Spinal cord (tissue), 10 donors: ENCODE results near the gene GNA12. TPM values are rescaled to one million over a fixed set of nuclear protein-coding genes. Genes with fewer than 3 reads are reported as not detected.

ENCODE experiments used
- DNase-seq, 6 donors: peaks; one replicate each; pipeline versions ENCODE4 v3.0.0 to v3.0.0-alpha.2; 2013 to 2015; ENCODE audit warnings: low spot score in 6 of 6, low read depth in 4 of 6
- H3K27ac ChIP-seq: one replicate; pipeline ENCODE4 v1.5.1; 2013; ENCODE audit warnings: low read depth, low read length, control low read depth
- H3K27me3 ChIP-seq: one replicate; pipeline ENCODE4 v1.6.1; 2013; ENCODE audit warnings: low read length; ENCODE audit not compliant: control insufficient read depth, insufficient read depth
- H3K36me3 ChIP-seq: one replicate; pipeline ENCODE4 v1.6.1; 2013; ENCODE audit warnings: low read length; ENCODE audit not compliant: control insufficient read depth, insufficient read depth
- H3K4me1 ChIP-seq: one replicate; pipeline ENCODE4 v1.6.1; 2013; ENCODE audit warnings: low read length; ENCODE audit not compliant: control insufficient read depth, insufficient read depth
- H3K4me3 ChIP-seq: one replicate; pipeline ENCODE4 v1.5.1; 2013; ENCODE audit warnings: low read depth, low read length, control low read depth
- H3K9me3 ChIP-seq: one replicate; pipeline ENCODE4 v1.6.1; 2013; ENCODE audit warnings: low read length; ENCODE audit not compliant: control insufficient read depth, insufficient read depth
- WGBS: methylation state at CpG from one replicate; pipeline ENCODE4 v1.1.5; 2013; ENCODE audit warnings: missing lambda C conversion rate; ENCODE audit not compliant: insufficient coverage; 5-methylcytosine and 5-hydroxymethylcytosine counted together
- polyA plus RNA-seq, 2 donors: library from polyadenylated mRNA; unstranded; fragments of 120-200 nt; gene quantifications; one replicate each; pipeline ENCODE4 v1.2.1, GENCODE V29; 2013; ENCODE audit not compliant: insufficient read length in 2 of 2
- total RNA-seq, 2 donors: library from RNA; depleted of rRNA in 1 of 2; stranded (reverse); fragments of 120-200 nt in 1 of 2; fragments of >200 nt in 1 of 2; gene quantifications; one replicate each; pipeline versions ENCODE4 v1.2.3 to v1.2.4, GENCODE V29; 2013 to 2014
- donor health status: healthy.

Gene GNA12
- total and polyA plus RNA-seq, 4 donors: 17.9 to 125 (median 64.9) TPM

DNA sequence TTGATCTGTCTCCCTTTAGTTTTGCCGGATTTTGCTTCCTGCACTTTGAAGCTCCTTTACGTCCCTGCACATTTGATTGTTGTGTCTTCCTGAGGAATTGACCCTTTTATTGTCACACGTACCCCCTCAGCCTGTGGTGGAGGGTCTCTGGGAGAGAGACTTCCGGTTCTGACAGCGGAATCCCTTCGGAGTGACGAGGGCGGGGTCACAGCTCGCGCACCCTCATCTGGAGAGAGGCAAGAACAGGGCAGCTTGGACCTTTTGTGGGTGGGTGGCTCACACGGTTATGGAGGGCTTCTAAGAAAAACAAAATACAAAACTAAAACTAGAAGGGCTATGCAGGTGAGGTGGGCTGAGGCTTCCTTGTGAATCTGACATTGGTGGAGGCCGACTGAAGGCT is 130.1 kb downstream of the GNA12 start:
- Histone ChIP-seq H3K4me3 (no peak overlapping the region), H3K9me3 (no peaks in the 10 kb centered on the region), H3K4me1 (peaks cover 57% of the 10 kb centered on the region), H3K27me3 (no peaks in the 10 kb centered on the region), H3K36me3 (peaks cover 87% of the 10 kb centered on the region), H3K27ac (peak overlapping the region; percentile 47)
- WGBS: 86% methylated on average over 2 of the region's 12 CpGs
- no peak for DNase-seq

GRCh38 chr7:2713370-2713769 is 130.7 kb downstream of the GNA12 start:
- no peak for DNase-seq
- Histone ChIP-seq H3K27me3 (no peaks in the 10 kb centered on the region), H3K9me3 (no peaks in the 10 kb centered on the region), H3K36me3 (peaks cover 88% of the 10 kb centered on the region), H3K4me3 (no peak overlapping the region), H3K4me1 (peaks cover 51% of the 10 kb centered on the region), H3K27ac (peak overlapping the region; percentile 47)
- 38% methylated on average over 10 of the region's 13 CpGs for WGBS

- no peaks in the 10 kb centered on the region for H3K27me3 ChIP-seq
- H3K27ac ChIP-seq: no peak overlapping the region
- 88% methylated on average over 22 of the region's 25 CpGs for WGBS
- peaks cover 38% of the 10 kb centered on the region for H3K4me1 ChIP-seq
- no peak overlapping the region for H3K4me3 ChIP-seq
- H3K9me3 ChIP-seq: no peaks in the 10 kb centered on the region
- peaks cover 81% of the 10 kb centered on the region for H3K36me3 ChIP-seq
- DNase-seq: no peak
Measured at GRCh38 chr7:2711895-2712675, 132.0 kb downstream of the GNA12 start.

DNA sequence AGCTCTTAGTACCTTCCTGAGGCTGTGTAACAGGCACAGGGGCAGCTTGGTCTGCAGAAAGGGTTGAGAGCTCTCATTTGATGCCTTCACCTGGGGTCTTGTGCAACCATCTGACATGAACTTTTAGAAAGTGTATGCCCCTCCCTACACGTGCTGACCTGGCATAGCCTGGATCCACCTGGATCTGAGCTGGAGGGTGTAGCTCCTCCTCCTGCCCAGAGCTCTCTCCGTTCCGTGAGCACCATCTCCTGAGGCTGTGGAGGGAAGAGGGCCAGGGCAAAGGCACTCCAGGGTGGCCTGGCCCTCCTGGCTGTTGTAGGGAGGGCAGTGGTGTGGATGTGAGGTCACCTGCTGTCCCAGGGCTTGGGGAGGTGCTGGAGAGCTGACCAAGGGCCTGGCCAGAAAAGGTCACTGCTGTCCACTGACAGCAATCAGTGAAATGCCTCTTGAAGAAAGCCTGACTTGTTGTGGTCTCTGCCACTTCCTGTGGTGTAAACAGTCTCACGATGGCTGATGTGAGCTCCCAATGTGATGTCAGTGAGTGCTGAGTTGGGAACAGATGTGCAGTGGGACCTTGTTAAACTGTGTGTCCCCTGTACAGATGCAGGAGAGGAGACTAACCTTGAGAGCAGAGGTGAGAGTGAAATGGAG is 133.1 kb downstream of the GNA12 start:
- Histone ChIP-seq H3K4me3 (no peak overlapping the region), H3K27ac (no peak overlapping the region), H3K36me3 (peaks cover 77% of the 10 kb centered on the region), H3K9me3 (no peaks in the 10 kb centered on the region), H3K4me1 (peaks cover 28% of the 10 kb centered on the region), H3K27me3 (no peaks in the 10 kb centered on the region)
- DNase-seq: no peak
- WGBS: 72% methylated on average over 4 of the region's 4 CpGs

- peaks cover 28% of the 10 kb centered on the region for H3K4me1 ChIP-seq
Measured at GRCh38 chr7:2710286-2710655, 133.8 kb downstream of the GNA12 start.

GRCh38 chr7:2709553-2710285 is 134.4 kb downstream of the GNA12 start:
- Histone ChIP-seq H3K27ac (no peak overlapping the region), H3K9me3 (no peaks in the 10 kb centered on the region), H3K36me3 (peaks cover 70% of the 10 kb centered on the region), H3K27me3 (no peaks in the 10 kb centered on the region), H3K4me3 (no peak overlapping the region), H3K4me1 (peaks cover 28% of the 10 kb centered on the region)
- 28% methylated on average over 29 of the region's 35 CpGs for WGBS
- DNase-seq: peak in 2 of 6 donors; percentile 72 to 77

More at GRCh38 chr7:2710286-2710655, 133.8 kb downstream of the GNA12 start:
- H3K27me3 ChIP-seq: no peaks in the 10 kb centered on the region
- no peak overlapping the region for H3K4me3 ChIP-seq
- 76% methylated on average over 8 of the region's 11 CpGs for WGBS
- peaks cover 76% of the 10 kb centered on the region for H3K36me3 ChIP-seq
- H3K27ac ChIP-seq: no peak overlapping the region
- no peak for DNase-seq
- no peaks in the 10 kb centered on the region for H3K9me3 ChIP-seq

GRCh38 chr7:2708547-2709310 is 135.4 kb downstream of the GNA12 start:
- WGBS: 91% methylated on average over 20 of the region's 20 CpGs
- Histone ChIP-seq H3K4me1 (peaks cover 28% of the 10 kb centered on the region), H3K27me3 (no peaks in the 10 kb centered on the region), H3K27ac (no peak overlapping the region), H3K36me3 (peaks cover 60% of the 10 kb centered on the region), H3K9me3 (no peaks in the 10 kb centered on the region), H3K4me3 (no peak overlapping the region)
- no peak for DNase-seq

DNA sequence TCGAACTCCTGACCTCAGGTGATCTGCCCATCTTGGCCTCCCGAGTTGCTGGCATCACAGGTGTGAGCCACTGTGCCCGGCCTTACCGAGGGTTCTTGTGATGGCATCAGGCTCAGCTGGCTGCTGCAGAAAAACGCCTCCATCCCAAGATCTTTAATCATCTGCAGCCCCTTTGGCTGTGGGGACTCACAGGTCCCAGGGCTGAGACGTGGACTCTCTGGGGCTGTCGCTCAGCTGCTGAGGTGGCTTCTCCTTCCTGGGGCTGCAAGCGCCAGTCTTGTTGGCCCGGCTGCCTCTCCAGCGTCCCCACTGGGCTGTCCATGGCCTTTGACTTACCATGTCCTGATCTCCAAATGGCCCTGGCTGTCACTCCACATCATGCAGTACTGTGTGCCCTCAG is 136.1 kb downstream of the GNA12 start:
- Histone ChIP-seq H3K36me3 (peaks cover 54% of the 10 kb centered on the region), H3K4me3 (no peak overlapping the region), H3K27me3 (no peaks in the 10 kb centered on the region), H3K9me3 (no peaks in the 10 kb centered on the region), H3K4me1 (peaks cover 22% of the 10 kb centered on the region), H3K27ac (no peak overlapping the region)
- 93% methylated on average over 10 of the region's 10 CpGs for WGBS
- DNase-seq: no peak

DNA sequence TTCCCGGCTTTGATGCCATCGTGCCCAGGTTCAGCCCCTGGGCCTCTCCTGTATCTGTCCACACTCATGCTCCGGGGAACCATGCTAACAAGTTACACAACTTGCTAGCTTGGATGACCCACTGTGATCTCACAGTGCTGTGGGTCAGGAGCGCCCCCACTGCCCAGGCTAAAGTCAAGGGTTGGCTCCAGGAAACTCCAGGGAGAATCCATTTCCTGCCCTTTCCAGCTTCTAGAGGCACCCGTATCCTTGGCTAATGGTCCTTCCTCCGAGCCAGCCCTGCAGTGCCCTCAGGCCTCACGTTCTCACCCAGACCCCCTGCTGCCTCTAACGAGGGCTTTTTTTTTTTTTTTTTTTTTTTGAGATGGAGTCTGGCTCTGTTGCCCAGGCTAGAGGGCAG is 136.6 kb downstream of the GNA12 start:
- no peaks in the 10 kb centered on the region for H3K9me3 ChIP-seq
- no peak overlapping the region for H3K4me3 ChIP-seq
- peaks cover 54% of the 10 kb centered on the region for H3K36me3 ChIP-seq
- no peaks in the 10 kb centered on the region for H3K27me3 ChIP-seq
- DNase-seq: no peak
- peaks cover 21% of the 10 kb centered on the region for H3K4me1 ChIP-seq
- WGBS: 90% methylated on average over 5 of the region's 8 CpGs
- H3K27ac ChIP-seq: no peak overlapping the region
